RWPE1 (cell line): ENCODE measurements around the gene SEL1L2.

ENCODE experiments used
- CTCF ChIA-PET: fragments of 350-600 bp; sonication (Branson Sonifier 250); formaldehyde crosslinking; extraction: SDS; loops from one replicate; lab custom pipeline; 2021; lab: Yijun Ruan, JAX
- POLR2A ChIA-PET: fragments of 400-600 bp; formaldehyde crosslinking; extraction: SDS; loops from one replicate; lab custom pipeline; 2020; ENCODE audit warnings: antibody characterized with exemption; ENCODE audit not compliant: low non-redundant PET; lab: Yijun Ruan, JAX
- DNase-seq: peaks from one replicate; pipeline ENCODE4 v3.0.0; 2012; ENCODE audit warnings: low spot score
- H3K27ac ChIP-seq: fragments of 450-650 bp; 2 replicates; pipeline ENCODE4 v1.5.1; 2017
- CTCF ChIP-seq: fragments of 450-650 bp; conservative IDR thresholded peaks from 2 replicates; pipeline ENCODE4 v1.5.1; 2017; ENCODE audit warnings: low read depth, mild to moderate bottlenecking

The SEL1L2 gene

GRCh38 chr20:13922241-13922640, 68.2 kb downstream of the SEL1L2 start:
- ChIA-PET CTCF (no interaction called here), POLR2A (no interaction called here)
- no peak for TF ChIP-seq CTCF
- no peak for DNase-seq
- no peak overlapping the region for H3K27ac ChIP-seq

DNA sequence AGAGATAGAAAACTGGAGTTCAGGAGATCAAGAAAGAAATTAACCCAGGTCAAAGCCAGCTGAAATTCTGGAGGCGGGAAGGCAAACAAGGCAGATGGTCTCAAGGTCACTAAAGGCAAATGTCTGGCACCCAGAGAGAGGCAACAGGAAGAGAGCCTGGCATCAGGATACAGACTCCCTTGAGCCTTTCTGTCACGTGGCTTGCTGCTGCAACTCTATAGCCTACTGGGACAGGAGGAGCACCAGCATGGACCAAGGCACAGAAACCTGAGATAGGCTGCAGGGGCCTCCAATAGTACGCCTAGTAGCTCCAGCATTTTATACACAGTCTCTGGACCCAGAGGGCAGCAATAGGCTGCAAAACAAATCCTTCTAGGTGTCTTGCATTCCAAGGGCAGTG, 75.1 kb downstream of the SEL1L2 start:
- CTCF ChIA-PET, result no interaction called here
- DNase-seq, result no peak
- H3K27ac ChIP-seq, result no peak overlapping the region
- TF ChIP-seq CTCF, result no peak
- POLR2A ChIA-PET, result no interaction called here

DNA sequence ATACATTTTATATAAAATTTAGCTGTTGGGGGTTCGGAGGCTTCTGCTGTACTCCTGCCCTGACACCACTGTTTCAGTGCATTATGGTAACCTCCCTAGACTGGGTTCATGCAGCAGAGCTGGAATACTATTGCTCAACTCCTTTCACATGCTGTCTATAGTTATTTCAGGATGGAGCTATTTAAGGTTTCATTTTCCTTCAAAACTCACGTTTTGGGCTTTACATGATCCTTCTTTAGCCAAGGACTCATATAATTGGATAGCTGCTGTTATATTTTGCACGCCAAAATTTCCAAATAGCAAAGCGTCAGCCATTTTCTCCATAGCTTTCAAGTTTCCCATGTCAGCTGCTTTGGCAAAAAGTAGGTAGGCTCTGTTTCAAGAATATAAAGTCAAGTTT, 76.8 kb downstream of the SEL1L2 start:
- ChIA-PET CTCF (interaction anchor here (0.7 to 0.8 kb wide), 2 partner anchors 10 to 101 kb away, joined by 3 to 4 read pairs; no protein-coding TSS in a partner anchor), POLR2A (no interaction called here)
- DNase-seq, result no peak
- TF ChIP-seq CTCF, result no peak
- H3K27ac ChIP-seq, result no peak overlapping the region

DNA sequence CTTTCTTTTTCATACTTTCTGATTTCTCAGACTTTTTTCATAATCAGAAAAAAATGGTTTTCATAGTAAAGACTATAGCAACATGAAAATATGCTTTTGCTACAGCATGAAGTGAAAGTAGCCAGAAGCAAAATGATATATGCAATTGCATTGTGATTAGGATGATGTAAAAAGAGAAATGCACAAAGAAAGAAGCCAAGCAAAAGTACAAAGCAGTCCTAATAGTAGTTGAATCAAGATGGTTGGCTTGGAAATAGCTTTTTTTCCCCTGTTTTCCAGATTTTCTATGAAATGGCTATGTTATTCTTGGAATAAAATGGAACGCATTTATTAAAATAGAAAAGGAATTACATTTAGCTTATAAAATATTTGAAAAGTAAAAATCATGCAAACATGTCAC, 77.3 kb downstream of the SEL1L2 start:
- H3K27ac ChIP-seq, result no peak overlapping the region
- no peak for DNase-seq
- ChIA-PET CTCF (interaction anchor here (0.6 to 0.8 kb wide), 3 partner anchors 10 to 342 kb away, joined by 3 to 4 read pairs (median 3); no protein-coding TSS in a partner anchor), POLR2A (no interaction called here)
- TF ChIP-seq CTCF, result no peak

GRCh38 chr20:13910492-13910891, 79.9 kb downstream of the SEL1L2 start:
- CTCF ChIA-PET, result no interaction called here
- H3K27ac ChIP-seq, result no peak overlapping the region
- TF ChIP-seq CTCF, result no peak
- POLR2A ChIA-PET, result no interaction called here
- no peak for DNase-seq

GRCh38 chr20:13909067-13909466, 81.3 kb downstream of the SEL1L2 start:
- POLR2A ChIA-PET, result no interaction called here
- no peak overlapping the region for H3K27ac ChIP-seq
- CTCF ChIA-PET, result no interaction called here
- TF ChIP-seq CTCF, result no peak
- DNase-seq, result no peak

- CTCF ChIA-PET, result no interaction called here
- POLR2A ChIA-PET, result no interaction called here
- DNase-seq, result no peak
- no peak for TF ChIP-seq CTCF
- no peak overlapping the region for H3K27ac ChIP-seq
These were observed 85.6 kb downstream of the SEL1L2 start for GRCh38 chr20:13904766-13905165.
